HG02970 (cell line): ENCODE measurements around the gene PPFIA3.

Experiments used
- ATAC-seq: cut with Tn5 transposase; IDR thresholded peaks from one replicate; pipeline ENCODE4 v1.9.1; 2021; ENCODE audit warnings: mild to moderate bottlenecking, moderate library complexity, moderate number of reproducible peaks; ENCODE audit not compliant: unreplicated experiment, low FRiP score

Gene PPFIA3

GRCh38 chr19:49101160-49101559 lies 18.2 kb upstream of the PPFIA3 start:
- ATAC-seq = no peak

- ATAC-seq = no peak
Measured at GRCh38 chr19:49102303-49102702, 17.0 kb upstream of the PPFIA3 start.

- ATAC-seq = no peak
Measured at GRCh38 chr19:49103331-49104085, 15.8 kb upstream of the PPFIA3 start.

GRCh38 chr19:49104229-49104864 lies 15.0 kb upstream of the PPFIA3 start:
- no peak for ATAC-seq

- no peak for ATAC-seq
Measured at GRCh38 chr19:49106648-49107135, 12.7 kb upstream of the PPFIA3 start.

- ATAC-seq = no peak
Measured at GRCh38 chr19:49107625-49108459, 11.5 kb upstream of the PPFIA3 start.

- no peak for ATAC-seq
Measured at GRCh38 chr19:49109051-49109450, 10.3 kb upstream of the PPFIA3 start.

- ATAC-seq = no peak
Measured at GRCh38 chr19:49109569-49110233, 9.6 kb upstream of the PPFIA3 start.

- no peak for ATAC-seq
Measured at GRCh38 chr19:49110567-49110966, 8.8 kb upstream of the PPFIA3 start.

GRCh38 chr19:49111218-49111998 lies 7.9 kb upstream of the PPFIA3 start:
- no peak for ATAC-seq

GRCh38 chr19:49113762-49114629 lies 5.3 kb upstream of the PPFIA3 start, which contains the start of gene LIN7B:
TSS of gene LIN7B (plus strand) at chr19:49114370. CDS start at chr19:49114405, 35 bp downstream.
- peak; percentile 53 for ATAC-seq

GRCh38 chr19:49114630-49115363 lies 4.5 kb upstream of the PPFIA3 start:
- no peak for ATAC-seq

- no peak for ATAC-seq
Measured at GRCh38 chr19:49116544-49116943, 2.8 kb upstream of the PPFIA3 start.

- ATAC-seq = no peak
Measured at GRCh38 chr19:49117677-49118564, 1.4 kb upstream of the PPFIA3 start.

- ATAC-seq = peak; percentile 77
Measured at GRCh38 chr19:49118565-49119410, 556 bp upstream of the PPFIA3 start, which contains the start of gene C19orf73. TSS of gene C19orf73 (minus strand) at chr19:49119143. CDS start at chr19:49119022, 121 bp downstream.

- no peak for ATAC-seq
Measured at GRCh38 chr19:49120325-49120683, 960 bp downstream of the PPFIA3 start.
